ENCODE data around the gene ARHGAP25. TPM values are rescaled to one million over a fixed set of nuclear protein-coding genes. Genes with fewer than 3 reads are reported as not detected.

Gene ARHGAP25
- total and polyA plus RNA-seq, 2 experiments from 2014 or later = 1.9 to 2.0 TPM

GRCh38 chr2:68832233-68832869 is 97.7 kb downstream of the ARHGAP25 start (continued):
- TF ChIP-seq ZNF331 (CRISPR knock-in tag; IDR thresholded peaks at IDR 0.05; ENCODE audit: low read depth) = no peak
- no peak for TF ChIP-seq NANOG (IDR thresholded peaks at IDR 0.05; ENCODE audit: borderline replicate concordance)

GRCh38 chr2:68833162-68833561 is 98.6 kb downstream of the ARHGAP25 start:
- Histone ChIP-seq H3K27me3 (ENCODE audit: insufficient read depth) (no peaks in the 10 kb centered on the region), H3K36me3 (ENCODE audit: insufficient read depth) (no peaks in the 10 kb centered on the region), H4K20me1 (replicated peaks; ENCODE audit: insufficient read depth) (no peaks in the 10 kb centered on the region), H3K4me1 (ENCODE audit: insufficient read depth) (0 out of 2 replicates have a peak, but pooled peaks cover 8% of the 10 kb centered on the region), H3K4me3 (no peak overlapping the region), H2AFZ (no peak overlapping the region), H3K4me2 (no peak overlapping the region), H3K27ac (ENCODE audit: low read depth) (no peak overlapping the region), H3K79me2 (replicated peaks; ENCODE audit: insufficient read depth) (no peaks in the 10 kb centered on the region), H3K9me2 (ENCODE audit: insufficient read depth) (no peaks in the 10 kb centered on the region), H3F3A (replicated peaks; ENCODE audit: low read depth) (no peaks in the 10 kb centered on the region)
- H3K27ac Mint-ChIP-seq = no peak overlapping the region
- DNase-seq (ENCODE audit: low spot score) (no peak), ATAC-seq (no peak)
- no peaks in the 10 kb centered on the region for H3K36me3 Mint-ChIP-seq (ENCODE audit: low read depth)
- no peaks in the 10 kb centered on the region for H3K9me3 Mint-ChIP-seq
- peaks cover 14% of the 10 kb centered on the region for H3K4me1 Mint-ChIP-seq
- H3K4me3 Mint-ChIP-seq = no peak overlapping the region
- no peak for TF ChIP-seq STAT1 (IDR thresholded peaks at IDR 0.05; ENCODE audit: unreplicated experiment)
- no peak for TF ChIP-seq ZNF114 (CRISPR knock-in tag; IDR thresholded peaks at IDR 0.05)
- no peak for TF ChIP-seq ZNF462 (CRISPR knock-in tag; IDR thresholded peaks at IDR 0.05)
- no peak for TF ChIP-seq REST (IDR thresholded peaks at IDR 0.05; ENCODE audit: unreplicated experiment)
- TF ChIP-seq POLR2AphosphoS5 (IDR thresholded peaks at IDR 0.05; ENCODE audit: low read depth) = no peak
- no peak for TF ChIP-seq NANOG (IDR thresholded peaks at IDR 0.05; ENCODE audit: borderline replicate concordance)
- TF ChIP-seq CREB1 (CRISPR knock-in tag; IDR thresholded peaks at IDR 0.05; ENCODE audit: low read depth) = no peak
- no peak for TF ChIP-seq ZNF331 (CRISPR knock-in tag; IDR thresholded peaks at IDR 0.05; ENCODE audit: low read depth)
- no peak for TF ChIP-seq ETS1 (IDR thresholded peaks at IDR 0.05)
- TF ChIP-seq JUNB (IDR thresholded peaks at IDR 0.05; ENCODE audit: unreplicated experiment) = no peak
- TF ChIP-seq EZH2 (IDR thresholded peaks at IDR 0.05; ENCODE audit: low read depth, unreplicated experiment) = no peak
- TF ChIP-seq CTCF (conservative IDR thresholded peaks at IDR 0.05; ENCODE audit: low read depth in 2 of 2) = no peak
- TF ChIP-seq EZH2phosphoT487 (IDR thresholded peaks at IDR 0.05; ENCODE audit: unreplicated experiment) = no peak
- peaks cover 2% of the 10 kb centered on the region for H3K27me3 Mint-ChIP-seq (ENCODE audit: insufficient read depth, low read depth, poor library complexity)
